ENCODE data around the gene OR13C5.

- TF ChIP-seq KLF17 (tag by site-specific recombination; IDR thresholded peaks at IDR 0.05), result no peak
- no peak for TF ChIP-seq ZBTB49 (tag by site-specific recombination; IDR thresholded peaks at IDR 0.05; ENCODE audit: low read depth)
- TF ChIP-seq ZBTB20 (tag by site-specific recombination; IDR thresholded peaks at IDR 0.05), result no peak
- TF ChIP-seq ZBTB21 (tag by site-specific recombination; IDR thresholded peaks at IDR 0.05), result no peak
- no peak for TF ChIP-seq MYNN (tag by site-specific recombination; IDR thresholded peaks at IDR 0.05; ENCODE audit: borderline replicate concordance)
- no peak for TF ChIP-seq YY1 (tag by site-specific recombination; IDR thresholded peaks at IDR 0.05)
Measured at GRCh38 chr9:104564358-104564757, 34.9 kb downstream of the OR13C5 start.

Data from HEK293 (cell line).